H1 (cell line): ENCODE measurements around the gene ING1. TPM values are rescaled to one million over a fixed set of nuclear protein-coding genes. Genes with fewer than 3 reads are reported as not detected.

Experiments
- CTCF ChIA-PET: fragments of 300-600 bp; sonication (Branson Sonifier 250); formaldehyde crosslinking; loops from one replicate; lab custom pipeline; 2021; ENCODE audit not compliant: partially characterized antibody; lab: Charles Lee
- POLR2A ChIA-PET: fragments of 300-600 bp; sonication (Branson Sonifier 250); formaldehyde crosslinking; loops from one replicate; lab custom pipeline; 2021; ENCODE audit warnings: inconsistent platforms; ENCODE audit not compliant: partially characterized antibody; lab: Charles Lee
- DNase-seq, 2 experiments: peaks; one replicate each; pipeline versions ENCODE4 v3.0.0 to v3.0.0-alpha.2; 2010 to 2022; ENCODE audit warnings: low spot score in 2 of 2, low read depth in 1 of 2, mixed read lengths in 1 of 2
- FAIRE-seq: peaks from 2 replicates; lab custom pipeline; 2011; peaks lifted over from hg19 to GRCh38; lab: Jason Lieb, UNC
- H2AFZ ChIP-seq: 2 replicates; pipeline ENCODE4 v1.8.1; 2012; ENCODE audit warnings: low read length, inconsistent platforms
- H2AK5ac ChIP-seq: 2 replicates; pipeline ENCODE4 v1.6.1; 2013; ENCODE audit warnings: low read depth, low read length
- H2BK120ac ChIP-seq: replicated peaks from 2 replicates; pipeline ENCODE3; 2013; ENCODE audit warnings: low read depth, low read length, inconsistent platforms
- H2BK12ac ChIP-seq: 2 replicates; pipeline ENCODE4 v1.6.1; 2013; ENCODE audit warnings: low read depth, low read length
- H2BK15ac ChIP-seq: 2 replicates; pipeline ENCODE4 v1.6.1; 2013; ENCODE audit warnings: low read length
- H2BK20ac ChIP-seq: 2 replicates; pipeline ENCODE4 v1.6.1; 2013; ENCODE audit warnings: low read length
- H2BK5ac ChIP-seq: 2 replicates; pipeline ENCODE4 v1.6.1; 2013; ENCODE audit warnings: low read depth, low read length
- H3K14ac ChIP-seq: 2 replicates; pipeline ENCODE4 v1.6.1; 2013; ENCODE audit warnings: inconsistent platforms; ENCODE audit not compliant: insufficient read length
- H3K18ac ChIP-seq: 2 replicates; pipeline ENCODE4 v1.6.1; 2013; ENCODE audit warnings: low read length; ENCODE audit errors: extremely low read depth
- H3K23ac ChIP-seq: 2 replicates; pipeline ENCODE4 v1.6.1; 2013; ENCODE audit warnings: inconsistent platforms; ENCODE audit not compliant: insufficient read length
- H3K23me2 ChIP-seq: 2 replicates; pipeline ENCODE4 v1.6.1; 2013; ENCODE audit warnings: low read depth, low read length
- H3K27ac ChIP-seq: 2 replicates; pipeline ENCODE4 v1.6.1; 2011; ENCODE audit warnings: low read depth, low read length, inconsistent platforms
- H3K27me3 ChIP-seq, 4 experiments: replicated peaks in 1 of 4; 1 replicate in 1 of 4; 2 replicates in 3 of 4; pipeline versions ENCODE4 v1.6.1 to v1.8.1; 2011 to 2013; ENCODE audit warnings: low read length in 3 of 4, mild to moderate bottlenecking in 3 of 4, inconsistent platforms in 2 of 4, mixed read lengths in 2 of 4, moderate library complexity in 1 of 4; ENCODE audit not compliant: control insufficient read depth in 3 of 4, insufficient read depth in 3 of 4; ENCODE audit errors: extremely low read depth in 1 of 4
- H3K36me3 ChIP-seq, 4 experiments: 2 replicates each; pipeline versions ENCODE4 v1.6.1 to v1.8.1; 2011 to 2013; ENCODE audit warnings: mild to moderate bottlenecking in 4 of 4, low read length in 3 of 4, moderate library complexity in 2 of 4, control low read depth in 1 of 4, inconsistent platforms in 1 of 4; ENCODE audit not compliant: insufficient read depth in 4 of 4, control insufficient read depth in 2 of 4
- H3K4ac ChIP-seq: replicated peaks from 2 replicates; pipeline ENCODE3; 2013; ENCODE audit warnings: low read length, low read depth, mixed read lengths, inconsistent platforms; ENCODE audit not compliant: insufficient read length
- H3K4me1 ChIP-seq, 4 experiments: replicated peaks in 1 of 4; 1 replicate in 1 of 4; 2 replicates in 3 of 4; pipeline versions ENCODE4 v1.6.1 to v1.8.1; 2011 to 2013; ENCODE audit warnings: low read length in 3 of 4, inconsistent platforms in 2 of 4, mixed read lengths in 1 of 4; ENCODE audit not compliant: insufficient read depth in 4 of 4, control insufficient read depth in 3 of 4
- H3K4me2 ChIP-seq, 2 experiments: 2 replicates each; pipeline versions ENCODE4 v1.6.1 to v1.8.1; 2011 to 2013; ENCODE audit warnings: low read depth in 2 of 2, low read length in 2 of 2, control low read depth in 1 of 2, inconsistent platforms in 1 of 2, mild to moderate bottlenecking in 1 of 2; ENCODE audit not compliant: insufficient read depth in 1 of 2
- H3K4me3 ChIP-seq, 4 experiments: fragments of 200-600, 300-600 bp in 1 of 4; sonication (generic), shearing (Covaris generic), sonication (Bioruptor Twin) in 1 of 4; 2 replicates each; pipeline versions ENCODE4 v1.5.1 to v1.8.1; 2011 to 2016; ENCODE audit warnings: low read length in 4 of 4, low read depth in 3 of 4, control low read depth in 2 of 4, inconsistent platforms in 2 of 4, mild to moderate bottlenecking in 2 of 4, mixed read lengths in 1 of 4, moderate library complexity in 1 of 4; ENCODE audit not compliant: insufficient read depth in 2 of 4; ENCODE audit errors: extremely low read depth in 1 of 4
- H3K56ac ChIP-seq: replicated peaks from 2 replicates; pipeline ENCODE3; 2013; ENCODE audit warnings: low read depth, mild to moderate bottlenecking, mixed read lengths, low read length, inconsistent platforms; ENCODE audit not compliant: insufficient read length
- H3K79me1 ChIP-seq: 2 replicates; pipeline ENCODE4 v1.6.1; 2013; ENCODE audit warnings: low read depth, low read length, control low read depth
- H3K79me2 ChIP-seq, 2 experiments: 2 replicates each; pipeline versions ENCODE4 v1.6.1 to v1.8.1; 2012 to 2013; ENCODE audit warnings: low read length in 2 of 2, mild to moderate bottlenecking in 2 of 2, inconsistent platforms in 1 of 2; ENCODE audit not compliant: insufficient read depth in 2 of 2, control insufficient read depth in 1 of 2
- H3K9ac ChIP-seq, 4 experiments: replicated peaks in 1 of 4; 1 replicate in 1 of 4; 2 replicates in 3 of 4; pipeline versions ENCODE4 v1.6.1 to v1.8.1; 2011 to 2013; ENCODE audit warnings: low read depth in 3 of 4, low read length in 3 of 4, control low read depth in 2 of 4, mild to moderate bottlenecking in 2 of 4, moderate library complexity in 2 of 4, inconsistent platforms in 1 of 4; ENCODE audit errors: extremely low read depth in 1 of 4
- H3K9me3 ChIP-seq, 2 experiments: 2 replicates each; pipeline versions ENCODE4 v1.6.1 to v1.8.1; 2012 to 2013; ENCODE audit warnings: mild to moderate bottlenecking in 2 of 2, moderate library complexity in 2 of 2, control low read depth in 1 of 2, inconsistent platforms in 1 of 2, low read depth in 1 of 2, low read length in 1 of 2, mixed read lengths in 1 of 2; ENCODE audit not compliant: insufficient read depth in 2 of 2
- H4K20me1 ChIP-seq, 2 experiments: replicated peaks in 1 of 2; 2 replicates each; pipeline versions ENCODE3 to v1.8.1; 2011 to 2013; ENCODE audit warnings: inconsistent platforms in 2 of 2, low read length in 2 of 2, mild to moderate bottlenecking in 1 of 2; ENCODE audit not compliant: insufficient read depth in 2 of 2, control insufficient read depth in 1 of 2
- H4K5ac ChIP-seq: 2 replicates; pipeline ENCODE4 v1.6.1; 2013; ENCODE audit warnings: low read length, low read depth, mixed read lengths, inconsistent platforms; ENCODE audit not compliant: insufficient read length
- H4K8ac ChIP-seq: 2 replicates; pipeline ENCODE4 v1.8.0; 2013; ENCODE audit warnings: mild to moderate bottlenecking, moderate library complexity, low read length, inconsistent platforms; ENCODE audit not compliant: insufficient read depth; ENCODE audit errors: extremely low read depth
- H4K91ac ChIP-seq: replicated peaks from 2 replicates; pipeline ENCODE3; 2013; ENCODE audit warnings: low read length, mixed read lengths, inconsistent platforms; ENCODE audit not compliant: insufficient read length
- CBX5 ChIP-seq: fragments of 300-800, 300-1000 bp; sonication (generic); IDR thresholded peaks from 2 replicates; pipeline ENCODE4 v1.7.1; 2016; ENCODE audit warnings: antibody characterized with exemption, low read length, low read depth
- CBX8 ChIP-seq: fragments of 300-800, 300-1000 bp; sonication (generic); IDR thresholded peaks from 2 replicates; pipeline ENCODE4 v1.7.1; 2016; ENCODE audit warnings: low read depth, low read length, borderline replicate concordance
- CREB1 ChIP-seq: IDR thresholded peaks from 2 replicates; pipeline ENCODE4 v1.6.1; 2012; ENCODE audit warnings: inconsistent platforms
- CTCF ChIP-seq, 3 experiments: IDR thresholded peaks; 1 replicate in 2 of 3; 2 replicates in 1 of 3; pipeline versions ENCODE4 v1.5.1 to v1.6.1; 2011; ENCODE audit warnings: low read length in 3 of 3, mild to moderate bottlenecking in 3 of 3, inconsistent platforms in 2 of 3, low read depth in 1 of 3, moderate library complexity in 1 of 3; ENCODE audit not compliant: insufficient read depth in 1 of 3; ENCODE audit errors: control extremely low read depth in 1 of 3
- GTF2F1 ChIP-seq: IDR thresholded peaks from 2 replicates; pipeline ENCODE4 v1.6.1; 2012; ENCODE audit warnings: low read depth, low read length, improper control_type of control experiment, borderline replicate concordance
- JUND ChIP-seq: IDR thresholded peaks from 2 replicates; pipeline ENCODE4 v1.6.1; 2011; ENCODE audit warnings: mild to moderate bottlenecking, improper control_type of control experiment, low read length
- RAD21 ChIP-seq, 2 experiments: IDR thresholded peaks in 1 of 2; conservative IDR thresholded peaks in 1 of 2; 2 replicates each; pipeline ENCODE4 v1.6.1; 2011; ENCODE audit warnings: low read depth in 2 of 2, low read length in 2 of 2, improper control_type of control experiment in 1 of 2, inconsistent platforms in 1 of 2, mild to moderate bottlenecking in 1 of 2, moderate library complexity in 1 of 2
- RBBP5 ChIP-seq: IDR thresholded peaks from 2 replicates; pipeline ENCODE4 v1.7.1; 2012; ENCODE audit warnings: low read depth, mild to moderate bottlenecking, inconsistent platforms, low read length, moderate library complexity, borderline replicate concordance
- RXRA ChIP-seq: IDR thresholded peaks from 2 replicates; pipeline ENCODE4 v1.6.1; 2011; ENCODE audit warnings: low read depth, mild to moderate bottlenecking, low read length, moderate library complexity; ENCODE audit not compliant: insufficient read depth
- SP1 ChIP-seq: IDR thresholded peaks from 2 replicates; pipeline ENCODE4 v1.6.1; 2011; ENCODE audit warnings: low read depth, low read length
- YY1 ChIP-seq: IDR thresholded peaks from 2 replicates; pipeline ENCODE4 v1.6.1; 2011; ENCODE audit warnings: low read depth, mild to moderate bottlenecking, low read length
- WGBS, 2 experiments: shearing (Covaris generic) in 1 of 2; methylation state at CpG; one replicate each; pipeline versions ENCODE4 v1.1.6 to v1.1.7; 2013 to 2015; ENCODE audit warnings: low lambda C conversion rate in 2 of 2, mixed read lengths in 2 of 2, inconsistent platforms in 1 of 2, low coverage in 1 of 2, missing lambda C conversion rate in 1 of 2; ENCODE audit not compliant: insufficient replicate concordance in 2 of 2, insufficient coverage in 1 of 2, insufficient read length in 1 of 2; ENCODE audit errors: extremely low coverage in 1 of 2, missing lambda C conversion rate in 1 of 2; 5-methylcytosine and 5-hydroxymethylcytosine counted together
- polyA plus RNA-seq, 7 experiments: library from polyadenylated mRNA; depleted of rRNA in 3 of 7; stranded (reverse) in 5 of 7; unstranded in 2 of 7; fragments of >200 nt in 5 of 7; fragments of 200-250 nt in 2 of 7; gene quantifications; 1 replicate in 5 of 7; 2 replicates in 1 of 7; 4 replicates in 1 of 7; pipeline versions ENCODE4 v1.2.1 to v1.2.3, GENCODE V29; 2011 to 2013; ENCODE audit warnings: missing spikeins in 2 of 7, mixed read lengths in 2 of 7
- total RNA-seq: library from RNA; stranded (reverse); fragmentation: NEBNext Ultra II Directional; extraction: Animal tissue kit (Norgen Biotek cat#: 25700); gene quantifications from 2 replicates; pipeline ENCODE4 v1.2.1, GENCODE V29; 2021

The ING1 gene
- total and polyA plus RNA-seq, 2 of the 8 experiments (the other 6 are each of a cell fraction or from before 2014, with no cell fraction given) = 22.3 to 26.6 TPM

- H3K23me2 ChIP-seq = no peaks in the 10 kb centered on the region
Measured at GRCh38 chr13:110682746-110683145, 30.8 kb upstream of the ING1 start.

More at GRCh38 chr13:110682746-110683145, 30.8 kb upstream of the ING1 start:
- Histone ChIP-seq H3K79me1 (no peaks in the 10 kb centered on the region), H2AFZ (no peak overlapping the region), H4K91ac (no peak overlapping the region), H3K18ac (no peak overlapping the region), H3K9me3 (no peaks in the 10 kb centered on the region), H3K79me2 (no peaks in the 10 kb centered on the region), H4K5ac (no peak overlapping the region), H3K23ac (no peak overlapping the region), H2BK12ac (no peak overlapping the region), H3K4ac (no peak overlapping the region), H3K27ac (no peak overlapping the region), H3K36me3 (peaks cover 8 to 35% (median 16%) of the 10 kb centered on the region in 4 experiments; a peak in 5 of 8 replicates), H3K4me2 (no peak overlapping the region), H2BK5ac (no peak overlapping the region), H3K4me1 (no peaks in the 10 kb centered on the region), H3K14ac (no peak overlapping the region), H2BK20ac (no peak overlapping the region), H4K20me1 (peaks cover 3 to 6% of the 10 kb centered on the region in 2 experiments), H2BK120ac (no peak overlapping the region), H3K56ac (no peak overlapping the region), H3K9ac (no peak overlapping the region), H2AK5ac (no peak overlapping the region), H3K27me3 (no peaks in the 10 kb centered on the region), H2BK15ac (no peak overlapping the region), H4K8ac (no peak overlapping the region), H3K4me3 (no peak overlapping the region)
- FAIRE-seq = no peak
- no peak for TF ChIP-seq RXRA
- TF ChIP-seq GTF2F1 = no peak
- no peak for TF ChIP-seq CTCF (IDR thresholded peaks at IDR 0.05; ENCODE audit: control extremely low read depth in 1 of 3, insufficient read depth in 1 of 3, low read depth in 1 of 3, low read length in 3 of 3)
- no peak for TF ChIP-seq SP1
- no peak for TF ChIP-seq CREB1
- no peak for TF ChIP-seq YY1
- no peak for TF ChIP-seq RBBP5
- no peak for TF ChIP-seq RAD21 (IDR thresholded peaks at IDR 0.05 in 1 of 2, conservative IDR thresholded peaks at IDR 0.05 in 1 of 2; ENCODE audit: low read depth in 2 of 2, low read length in 2 of 2)
- TF ChIP-seq CBX8 = no peak
- no peak for TF ChIP-seq JUND
- no peak for TF ChIP-seq CBX5
- ChIA-PET CTCF (interaction anchor here (0.6 to 4.1 kb wide), 29 partner anchors 8 to 1810 kb away, joined by 3 to 27 read pairs (median 4); no protein-coding TSS in a partner anchor), POLR2A (interaction anchor here (1.4 to 2.1 kb wide), 2 partner anchors 32 to 38 kb away, joined by 3 to 10 read pairs; no protein-coding TSS in a partner anchor)
- DNase-seq = no peak
- 96% methylated on average over 12 of the region's 12 CpGs; no CpG with 5 or more reads in 1 of the 2 experiments for WGBS, 2 experiments
